Stimulated activated CD8-positive, alpha-beta memory T cell treated with anti-CD3 and anti-CD28 coated beads, Interleukin-2, amount 100 ng/mL, for 1 hour (primary cell): ENCODE measurements around the gene FILIP1.
A peak's percentile ranks its signal among the peaks of the same experiment; 100 is the strongest.

ENCODE experiments used
- DNase-seq, 2 donors: peaks; one replicate each; pipeline ENCODE4 v3.0.0-alpha.2; 2020; ENCODE audit warnings: low read depth in 2 of 2

Gene FILIP1

DNA sequence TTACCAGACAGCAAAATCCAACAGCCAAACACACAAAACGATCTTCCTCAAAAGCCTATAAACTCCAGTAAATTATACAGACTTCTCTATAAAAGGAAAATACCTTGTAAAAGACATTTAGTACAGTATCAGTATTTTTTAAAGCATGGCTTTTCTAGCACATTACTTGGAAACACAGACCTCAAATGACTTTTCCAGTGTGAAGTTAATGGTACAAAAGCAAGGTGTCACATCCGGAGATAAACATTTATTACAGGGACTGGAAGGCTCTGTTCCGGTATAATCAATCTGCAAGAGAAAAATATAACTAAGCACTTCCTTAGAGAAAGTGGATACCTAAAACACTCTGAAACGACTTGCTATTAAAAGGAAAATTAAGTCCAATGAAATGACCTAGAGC is 226.1 kb downstream of the FILIP1 start:
- no peak for DNase-seq

- no peak for DNase-seq
Observed at GRCh38 chr6:75266716-75267291, 226.8 kb downstream of the FILIP1 start.

GRCh38 chr6:75263401-75263750 is 230.2 kb downstream of the FILIP1 start:
- DNase-seq = no peak

GRCh38 chr6:75262716-75263400 is 230.7 kb downstream of the FILIP1 start:
- no peak for DNase-seq

DNA sequence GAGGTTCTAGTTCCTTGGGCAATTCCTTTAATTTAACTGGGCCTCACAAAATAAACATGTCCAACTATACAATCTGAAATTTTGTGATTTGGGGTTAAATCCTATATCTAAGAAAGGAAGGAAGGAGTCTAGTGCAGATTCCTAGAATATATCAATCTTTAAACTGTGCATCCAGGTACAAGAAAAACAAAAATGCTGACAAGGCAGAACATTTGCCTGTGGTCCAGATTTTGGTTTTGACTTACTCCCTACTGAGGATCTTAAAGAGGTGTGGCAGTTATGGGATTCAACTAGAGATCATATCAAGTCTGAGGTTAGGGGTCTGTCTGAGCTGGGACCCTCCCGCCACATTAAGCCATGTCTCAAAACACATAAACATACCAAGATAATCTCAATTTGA is 232.3 kb downstream of the FILIP1 start:
- no peak for DNase-seq

GRCh38 chr6:75257343-75258087 is 236.1 kb downstream of the FILIP1 start:
- no peak for DNase-seq

DNA sequence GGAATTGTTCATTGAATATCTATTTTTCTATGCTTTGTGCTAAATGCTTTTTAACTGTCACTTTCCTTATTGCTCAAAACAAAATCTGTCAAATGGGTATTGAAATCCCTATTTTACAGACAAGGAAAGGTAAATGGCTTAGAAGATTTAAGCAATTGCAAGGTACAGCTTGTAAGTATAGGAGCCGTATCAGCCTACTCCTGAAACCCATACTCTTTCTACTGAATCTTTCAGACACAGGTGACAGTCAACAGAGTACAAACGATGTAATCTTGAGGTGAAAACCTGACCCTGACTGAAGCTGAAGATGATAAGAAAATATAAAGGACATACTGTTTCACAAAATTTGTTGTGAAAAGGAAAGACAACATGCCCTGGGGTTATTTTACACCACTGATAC is 243.0 kb downstream of the FILIP1 start:
- DNase-seq = no peak

- DNase-seq = no peak
Observed at GRCh38 chr6:75249837-75250236, 243.8 kb downstream of the FILIP1 start.

DNA sequence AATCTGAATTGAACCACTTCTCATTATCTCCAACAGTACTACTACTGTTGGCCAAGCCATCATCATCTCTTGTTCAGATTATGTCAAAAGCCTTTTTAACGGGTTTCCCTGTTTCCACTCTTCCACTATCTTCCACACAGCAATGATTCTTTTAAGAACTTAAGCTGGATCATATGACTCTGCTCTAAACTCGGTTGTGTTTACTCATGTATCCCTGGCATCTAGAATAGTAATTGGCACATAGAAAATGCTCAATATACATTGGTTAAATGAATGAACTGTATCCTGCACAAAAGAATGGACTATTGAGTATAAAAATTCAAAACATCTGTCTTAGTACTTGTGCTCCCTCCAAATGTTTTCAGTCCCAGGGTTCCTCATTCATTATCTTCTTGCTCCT is 247.2 kb downstream of the FILIP1 start:
- DNase-seq = no peak

- DNase-seq = no peak
Observed at GRCh38 chr6:75244063-75244584, 249.5 kb downstream of the FILIP1 start.

- peak; percentile 63 to 69 for DNase-seq
Observed at GRCh38 chr6:75243333-75244062, 250.1 kb downstream of the FILIP1 start, which contains the start of gene COX7A2. Gene COX7A2, minus strand, starts transcription at chr6:75243801. Its CDS starts 67 bp downstream, at chr6:75243734.
